GM12892 (cell line): Measurements from ENCODE around the gene COL6A2.
A peak's percentile ranks its signal among the peaks of the same experiment; 100 is the strongest.

ENCODE experiments used
- DNase-seq: peaks from one replicate; pipeline ENCODE4 v3.0.0; 2011; ENCODE audit not compliant: insufficient read length
- FAIRE-seq: peaks from 2 replicates; lab custom pipeline; 2011; peaks lifted over from hg19 to GRCh38; lab: Jason Lieb, UNC
- POLR2A ChIP-seq: IDR thresholded peaks from 2 replicates; pipeline ENCODE4 v1.6.1; 2011; ENCODE audit warnings: low read depth, low read length, control low read depth
- POLR2AphosphoS5 ChIP-seq: IDR thresholded peaks from 2 replicates; pipeline ENCODE4 v1.6.1; 2011; ENCODE audit warnings: low read depth, low read length, control low read depth
- TAF1 ChIP-seq: IDR thresholded peaks from 2 replicates; pipeline ENCODE4 v1.6.1; 2011; ENCODE audit warnings: low read depth, mild to moderate bottlenecking, control low read depth, low read length, borderline replicate concordance

Gene COL6A2

DNA sequence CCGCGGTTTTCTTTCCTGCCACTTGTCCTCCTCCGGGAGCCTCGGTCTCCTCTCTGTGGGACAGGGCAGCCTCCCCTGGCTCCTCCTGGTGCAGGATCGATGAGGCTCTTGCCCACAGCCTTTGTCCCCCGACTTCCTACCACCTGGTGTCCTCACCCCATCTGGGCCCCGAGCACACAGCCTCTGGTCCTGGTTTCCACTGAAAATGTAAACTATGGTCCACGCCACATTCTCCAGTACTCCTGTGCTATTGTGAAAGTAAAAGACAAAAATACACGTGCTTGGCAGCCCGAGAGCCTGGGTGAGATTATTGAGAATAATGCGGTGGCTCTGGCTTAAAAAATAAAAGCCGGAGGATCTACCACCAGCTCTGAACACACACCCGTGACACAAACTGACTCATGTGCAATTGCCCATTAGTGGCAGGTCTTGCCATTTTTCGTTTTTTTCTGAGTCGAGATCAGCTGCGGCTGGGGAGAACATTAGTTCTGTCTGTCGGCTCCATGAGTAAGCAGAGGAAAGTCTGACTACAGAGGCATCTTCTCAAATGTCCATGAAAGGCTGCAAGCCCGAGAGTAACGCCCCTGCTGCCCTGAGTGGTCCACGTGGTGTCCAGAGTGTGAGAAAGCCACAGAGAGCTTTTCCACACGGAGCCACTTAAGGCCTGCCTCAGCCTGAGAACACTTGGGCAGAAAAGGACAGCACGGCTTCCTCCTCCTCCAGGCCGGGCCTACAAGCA is 5.7 kb upstream of the COL6A2 start:
- DNase-seq: no peak
- FAIRE-seq: no peak
- TF ChIP-seq POLR2AphosphoS5 (no peak), POLR2A (no peak), TAF1 (no peak)

DNA sequence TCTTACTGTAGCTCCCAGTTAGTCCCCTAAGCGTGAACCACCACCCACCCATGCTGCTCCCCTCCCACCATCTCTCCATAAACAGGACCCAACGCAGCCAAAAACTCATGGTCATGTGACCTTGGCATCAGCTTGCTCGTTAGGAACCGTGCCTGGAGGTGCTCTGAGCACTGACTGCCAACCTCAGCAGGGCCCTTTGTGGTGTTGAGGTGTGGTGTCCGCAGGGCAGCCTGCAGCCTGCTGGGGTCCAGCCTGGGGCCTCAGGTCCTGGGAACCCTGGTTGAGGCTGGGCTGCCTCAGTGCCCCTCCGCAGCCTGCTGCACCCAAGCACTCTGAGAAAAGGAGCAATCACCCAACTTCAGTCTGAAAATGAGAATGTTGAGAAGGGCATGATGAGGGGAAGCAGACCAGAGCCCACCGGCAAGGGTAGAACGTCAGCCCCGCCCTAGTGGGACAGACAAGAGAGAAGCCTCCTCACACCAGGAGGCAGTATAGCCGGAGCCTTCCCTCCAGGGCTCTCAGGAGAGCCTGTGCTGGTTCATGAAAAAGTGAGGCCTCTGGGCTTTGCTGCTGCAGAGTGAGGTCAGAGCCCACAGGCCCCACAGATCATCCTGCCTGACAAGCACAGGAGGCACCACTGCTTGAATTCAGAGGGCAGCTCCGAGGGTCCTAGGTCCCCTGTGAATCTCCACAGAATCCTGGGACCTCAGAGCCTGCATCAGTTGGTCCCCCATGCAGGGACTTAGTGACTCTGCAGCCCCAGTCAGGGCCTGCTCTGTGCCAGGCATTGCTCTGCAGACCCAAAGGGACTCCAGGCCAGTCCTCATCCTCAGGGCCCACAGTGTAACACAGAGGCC is 4.9 kb upstream of the COL6A2 start:
- no peak for DNase-seq
- no peak for TF ChIP-seq POLR2AphosphoS5
- no peak for TF ChIP-seq TAF1
- no peak for TF ChIP-seq POLR2A
- no peak for FAIRE-seq

DNA sequence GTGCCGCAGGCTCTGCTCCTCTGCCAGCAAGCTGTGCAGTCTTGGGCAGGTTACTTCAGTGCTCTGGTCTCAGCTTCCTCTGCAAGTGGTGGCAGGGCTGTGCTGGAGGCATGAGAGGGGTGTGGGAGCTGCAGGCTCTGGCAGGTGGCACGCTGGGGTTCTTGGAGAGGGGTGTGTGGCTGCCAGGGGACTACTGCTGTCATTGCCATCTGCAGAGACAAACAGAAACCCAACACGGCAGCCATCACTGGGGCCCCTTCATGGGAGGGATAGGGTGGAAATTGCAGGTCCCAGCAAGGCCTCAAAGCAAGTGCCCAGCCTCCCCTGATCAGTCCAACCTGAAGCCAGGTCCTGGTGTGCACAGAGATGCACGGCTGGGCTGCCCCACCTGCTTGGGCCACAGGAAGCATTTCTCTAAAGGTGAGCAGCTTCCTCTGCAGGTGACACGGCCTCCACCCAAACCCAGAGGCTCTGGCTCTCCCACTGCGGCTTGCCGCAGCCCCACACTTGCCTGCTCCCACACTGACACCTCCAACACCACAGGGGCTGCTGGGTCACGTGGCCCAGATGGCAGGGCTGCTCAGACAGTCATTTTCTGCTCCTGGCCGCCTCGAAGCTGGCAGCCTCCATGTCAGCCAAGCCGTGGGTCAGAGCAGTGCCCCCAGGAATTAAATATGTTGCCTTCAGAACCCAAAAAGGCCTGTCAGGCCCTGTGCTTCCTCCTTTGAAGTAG is 4.1 kb upstream of the COL6A2 start:
- FAIRE-seq (no peak), DNase-seq (no peak)
- TF ChIP-seq POLR2A (no peak), TAF1 (no peak), POLR2AphosphoS5 (no peak)

DNA sequence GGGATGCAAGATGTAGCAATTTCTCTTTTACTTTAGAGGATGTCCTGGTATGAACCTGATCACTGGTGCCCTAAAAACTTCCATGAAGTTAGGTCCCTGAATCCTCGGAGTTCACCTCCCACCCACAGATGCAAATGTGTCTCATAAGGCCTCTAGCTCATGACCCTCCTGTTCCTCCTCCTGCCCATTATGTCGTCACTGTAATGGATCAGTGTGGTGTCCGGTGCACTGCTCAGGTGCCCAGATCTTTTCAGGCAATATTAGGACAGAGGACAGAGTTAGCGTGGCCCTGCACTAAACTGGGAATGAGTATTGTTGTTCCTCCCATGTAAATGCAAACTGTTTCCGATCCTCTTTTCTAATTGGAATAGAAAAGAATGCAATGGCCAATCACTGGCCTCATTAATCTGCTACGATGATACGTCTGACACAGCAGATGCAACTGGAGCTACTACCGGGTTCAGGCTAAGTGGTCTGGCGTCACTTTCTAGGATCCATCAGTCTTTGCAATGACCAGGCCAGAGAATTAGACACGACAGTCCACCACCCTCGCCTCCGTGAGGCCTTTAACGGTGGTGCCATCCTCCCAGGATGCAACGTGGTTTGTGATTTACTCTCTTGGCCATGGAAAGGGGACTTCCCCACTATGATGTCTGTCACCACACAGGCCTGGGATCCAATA is 3.4 kb upstream of the COL6A2 start:
- TF ChIP-seq TAF1 (no peak), POLR2A (no peak), POLR2AphosphoS5 (no peak)
- FAIRE-seq: no peak

DNA sequence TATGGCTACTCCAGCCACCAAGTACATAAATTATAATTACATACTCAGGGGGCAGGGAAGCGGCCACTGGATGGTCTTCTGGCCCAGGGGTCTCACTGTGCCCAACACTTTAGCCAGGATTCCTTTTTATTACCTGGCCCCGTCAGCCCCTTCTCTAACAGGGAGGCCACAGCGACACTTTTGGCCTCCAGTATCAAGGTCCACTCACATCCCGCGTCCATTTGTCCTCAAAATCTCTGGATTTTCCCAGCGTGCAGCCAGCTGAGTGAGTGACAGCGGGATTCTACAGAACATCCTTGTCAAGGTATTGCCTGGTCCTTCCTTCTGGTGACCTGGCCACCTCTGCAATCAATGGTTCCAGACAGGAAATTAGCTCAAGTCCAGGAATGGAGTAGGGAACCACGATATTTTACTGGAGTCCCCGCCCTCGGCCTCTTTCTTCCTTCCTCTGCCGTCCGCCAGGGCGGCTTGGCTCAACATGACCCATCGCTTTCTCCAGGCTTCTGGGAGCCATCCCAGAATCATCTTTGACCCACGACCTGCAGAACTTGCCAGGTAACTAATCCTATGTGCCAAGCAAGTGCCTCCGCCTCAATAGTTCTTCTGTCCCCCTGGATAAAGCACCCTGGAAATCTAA is 2.7 kb upstream of the COL6A2 start:
- no peak for DNase-seq
- no peak for FAIRE-seq
- TF ChIP-seq POLR2A (no peak), TAF1 (no peak), POLR2AphosphoS5 (no peak)

More for the DNA sequence above, 3.4 kb upstream of the COL6A2 start:
- no peak for DNase-seq

DNA sequence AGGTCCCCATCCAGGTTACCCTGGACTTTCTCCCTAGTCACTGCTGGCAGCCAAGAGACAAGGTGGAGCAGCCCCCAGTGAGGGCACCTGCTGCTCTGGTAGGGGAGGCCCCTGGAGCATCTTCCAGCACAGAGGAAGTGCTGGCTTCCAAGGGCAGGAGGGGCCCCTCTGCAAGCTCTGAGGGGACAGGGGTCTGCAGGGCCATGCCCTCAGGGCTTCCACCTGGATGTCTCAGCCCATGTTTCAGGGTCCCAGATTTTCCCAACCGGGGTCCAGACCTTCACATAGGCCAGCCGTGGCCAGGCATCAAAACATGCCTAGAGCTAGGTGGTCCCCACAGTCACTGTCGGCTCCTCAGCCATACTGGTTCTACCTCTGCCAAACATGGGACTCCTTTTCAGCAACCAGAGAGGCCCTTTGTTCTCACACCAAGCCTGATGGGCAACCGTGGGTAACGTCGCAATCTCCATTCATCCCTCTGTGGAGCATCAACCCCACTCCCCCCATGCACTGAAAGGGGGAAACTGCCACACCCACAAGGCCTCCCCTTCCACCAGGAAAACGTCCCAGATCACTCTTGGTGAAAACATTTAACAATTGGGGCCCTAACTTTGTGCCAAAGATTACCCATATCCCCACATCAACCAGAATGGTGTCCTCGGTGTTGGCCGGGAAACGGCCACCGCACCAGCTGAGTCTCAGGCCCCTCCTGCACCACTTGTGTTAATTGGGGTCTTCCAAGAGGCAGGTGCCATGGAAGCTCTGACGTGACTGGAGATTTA is 1.9 kb upstream of the COL6A2 start:
- TF ChIP-seq TAF1: no peak
- no peak for TF ChIP-seq POLR2AphosphoS5
- no peak for TF ChIP-seq POLR2A
- no peak for DNase-seq
- no peak for FAIRE-seq

DNA sequence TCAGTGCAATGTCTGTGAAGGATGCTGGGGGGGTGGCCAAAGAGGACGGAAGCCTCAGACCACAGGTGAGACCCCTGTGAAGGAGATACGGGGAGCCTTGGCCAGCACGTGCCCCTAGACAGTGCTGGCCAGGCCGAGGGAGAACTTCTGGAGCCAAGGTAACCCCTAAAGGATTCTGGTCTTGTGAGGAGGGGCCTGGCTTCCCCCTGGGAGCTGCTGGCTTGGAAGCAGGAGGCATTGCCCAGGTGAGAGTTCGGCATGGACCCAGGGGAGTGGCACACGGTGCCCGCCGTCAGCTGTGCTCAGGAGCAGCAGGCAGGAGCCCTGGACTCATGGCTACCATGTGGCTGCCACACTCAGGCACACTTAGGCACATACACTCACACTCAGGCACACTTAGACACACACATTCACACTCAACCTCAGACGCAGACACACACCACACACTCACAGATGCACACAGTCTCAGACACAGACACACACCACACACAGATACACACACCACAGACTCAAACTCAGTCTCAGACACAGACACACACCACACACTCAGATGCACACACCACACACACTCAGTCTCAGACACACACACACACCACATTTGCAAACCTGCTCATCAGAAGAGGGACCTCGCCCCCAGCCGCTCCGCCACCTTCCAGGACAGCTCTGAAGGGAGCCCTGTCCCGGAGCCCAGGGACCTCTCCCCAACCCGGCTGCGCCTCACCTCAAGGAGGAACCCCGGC is 1.1 kb upstream of the COL6A2 start:
- FAIRE-seq (no peak), DNase-seq (no peak)
- no peak for TF ChIP-seq POLR2AphosphoS5
- no peak for TF ChIP-seq POLR2A
- TF ChIP-seq TAF1: no peak

DNA sequence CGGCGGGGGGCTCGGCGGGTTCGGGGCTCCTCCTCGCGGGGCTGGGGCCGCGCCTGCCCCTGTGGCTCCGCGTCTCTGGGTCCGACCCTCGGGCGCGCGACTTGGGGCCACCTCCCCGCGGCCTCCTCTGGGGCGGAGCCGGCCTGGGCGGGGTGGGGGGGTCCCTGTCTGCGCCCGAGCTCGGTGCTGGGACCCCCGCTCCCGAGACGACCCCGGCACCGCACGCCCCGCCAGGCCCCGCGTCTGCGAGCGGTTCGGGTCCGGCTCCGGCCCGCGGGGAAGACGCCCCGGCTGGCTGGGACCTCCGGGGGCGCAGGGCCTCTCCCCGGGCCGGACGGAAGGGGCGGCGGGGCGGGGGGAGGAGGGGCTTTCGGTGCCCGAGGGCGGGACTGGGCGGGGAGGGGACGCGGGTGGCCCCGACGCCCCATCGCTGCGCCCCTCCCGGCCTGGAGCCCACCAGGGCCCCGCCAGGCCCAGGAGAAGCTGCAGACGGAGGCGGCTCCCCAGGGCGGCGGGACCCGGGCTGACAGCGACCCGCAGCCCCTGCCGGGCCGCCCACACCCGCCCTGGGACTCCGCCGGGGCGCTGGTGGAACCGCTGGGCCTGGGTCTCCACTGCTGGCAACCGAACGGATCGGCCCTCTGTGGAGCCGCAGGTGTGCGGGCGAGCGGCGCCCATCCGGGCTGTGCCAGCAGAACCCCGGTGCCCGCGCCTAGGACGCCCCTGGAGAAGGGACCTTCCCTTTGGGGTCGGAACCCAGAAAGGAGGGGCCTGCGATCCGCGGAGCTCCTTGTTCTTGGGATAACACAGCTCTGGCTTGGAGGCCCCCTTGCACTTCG is 610 bp downstream of the COL6A2 start:
- FAIRE-seq: no peak
- TF ChIP-seq POLR2A (no peak), POLR2AphosphoS5 (no peak), TAF1 (no peak)

DNA sequence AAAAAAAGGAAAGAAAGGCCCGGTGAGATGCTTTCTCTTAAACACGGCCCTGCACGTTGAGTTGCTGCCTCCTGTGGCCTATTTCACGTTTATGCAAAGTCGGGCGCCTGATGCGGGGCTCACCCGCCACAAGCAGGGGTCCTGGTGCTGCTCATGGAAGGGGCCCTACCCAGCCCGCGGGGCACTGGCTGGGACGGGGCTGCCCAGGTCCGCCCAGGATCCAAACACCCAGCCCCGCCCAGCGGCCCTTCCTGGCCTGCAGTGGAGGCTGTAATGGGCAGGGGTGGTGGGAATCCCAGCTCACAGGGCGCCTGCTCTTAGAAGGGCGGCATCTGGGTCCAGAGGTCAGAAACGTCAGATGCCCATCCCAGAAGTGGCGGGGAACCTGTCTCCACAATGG is 1.6 kb downstream of the COL6A2 start:
- no peak for FAIRE-seq
- no peak for TF ChIP-seq POLR2AphosphoS5
- TF ChIP-seq TAF1: no peak
- no peak for DNase-seq

More for the DNA sequence above, 610 bp downstream of the COL6A2 start:
- peak; percentile 11 for DNase-seq
